A172 (cell line): Measurements from ENCODE around the gene SNRPB. TPM values are rescaled to one million over a fixed set of nuclear protein-coding genes. Genes with fewer than 3 reads are reported as not detected.

Source experiments
- DNase-seq: peaks from one replicate; pipeline ENCODE4 v3.0.0-alpha.2; 2015; ENCODE audit warnings: low spot score
- total RNA-seq: library from RNA; depleted of rRNA; stranded (reverse); fragments of >200 nt; shearing (Covaris generic); gene quantifications from 2 replicates; pipeline ENCODE4 v1.2.3, GENCODE V29; 2014

SNRPB gene
- total RNA-seq, 1 experiment from 2014 or later = 787 TPM

DNA sequence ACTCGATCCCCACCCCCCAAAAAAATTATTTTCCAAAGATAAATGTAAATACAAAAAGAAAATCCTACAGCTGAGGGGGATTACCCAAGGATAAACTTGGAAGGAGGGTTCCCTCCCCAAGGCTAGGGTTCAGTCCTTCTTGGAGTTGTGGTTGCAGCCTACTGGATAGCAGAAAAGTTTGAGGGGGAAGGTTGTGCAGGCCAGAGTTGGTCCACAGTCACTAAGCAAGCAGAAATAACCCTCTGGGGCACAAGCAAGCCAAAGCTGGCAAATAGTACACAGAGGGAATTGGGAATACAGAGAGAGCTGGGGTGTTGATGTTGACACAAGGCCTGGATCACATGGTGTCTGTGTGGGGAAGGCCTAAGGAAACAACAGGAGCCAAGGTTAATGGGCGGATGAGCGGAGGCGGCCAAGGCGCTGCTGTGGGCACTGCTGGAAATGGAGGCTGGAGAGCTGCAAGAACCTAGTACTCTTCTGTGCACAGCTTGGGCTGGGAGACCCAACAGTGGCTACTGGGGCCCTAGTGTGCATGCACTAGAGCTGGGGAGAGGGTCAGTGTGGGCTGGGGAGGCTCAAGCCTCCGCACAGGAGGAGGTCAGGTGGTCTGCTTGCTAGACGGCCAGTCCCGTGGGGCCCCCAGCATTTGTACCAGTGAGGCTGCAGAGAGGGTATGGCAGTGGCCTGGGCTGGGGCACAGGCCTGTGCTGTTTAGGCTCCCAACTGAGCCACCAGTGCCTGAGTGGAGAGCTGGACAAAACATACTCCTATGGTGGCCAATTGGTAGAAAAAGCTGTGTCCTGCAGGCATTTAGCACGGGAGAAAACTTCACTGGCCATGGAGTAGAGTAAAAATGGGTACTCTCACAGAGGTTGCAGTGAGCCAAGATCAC, 5.5 kb upstream of the SNRPB start:
- no peak for DNase-seq

- DNase-seq = peak; percentile 96
Observed at GRCh38 chr20:2473516-2473915, 2.9 kb upstream of the SNRPB start.

- DNase-seq = peak; percentile 56
Observed at GRCh38 chr20:2469991-2470422, 582 bp downstream of the SNRPB start.

- no peak for DNase-seq
Observed at GRCh38 chr20:2468581-2469407, 1.8 kb downstream of the SNRPB start.

GRCh38 chr20:2467412-2467811, 3.2 kb downstream of the SNRPB start:
- DNase-seq = no peak

GRCh38 chr20:2465100-2465499, 5.5 kb downstream of the SNRPB start:
- no peak for DNase-seq

- DNase-seq = no peak
Observed at GRCh38 chr20:2463616-2464365, 6.8 kb downstream of the SNRPB start.

GRCh38 chr20:2462484-2462883, 8.1 kb downstream of the SNRPB start:
- no peak for DNase-seq

GRCh38 chr20:2460752-2461424, 9.7 kb downstream of the SNRPB start:
- no peak for DNase-seq

- no peak for DNase-seq
Observed at GRCh38 chr20:2459981-2460751, 10.4 kb downstream of the SNRPB start.

- DNase-seq = no peak
Observed at GRCh38 chr20:2458919-2459499, 11.6 kb downstream of the SNRPB start.

GRCh38 chr20:2455771-2456497, 14.7 kb downstream of the SNRPB start:
- DNase-seq = no peak

GRCh38 chr20:2453792-2454191, 16.8 kb downstream of the SNRPB start:
- no peak for DNase-seq

GRCh38 chr20:2451939-2452732, 18.5 kb downstream of the SNRPB start:
- DNase-seq = peak; percentile 70

DNA sequence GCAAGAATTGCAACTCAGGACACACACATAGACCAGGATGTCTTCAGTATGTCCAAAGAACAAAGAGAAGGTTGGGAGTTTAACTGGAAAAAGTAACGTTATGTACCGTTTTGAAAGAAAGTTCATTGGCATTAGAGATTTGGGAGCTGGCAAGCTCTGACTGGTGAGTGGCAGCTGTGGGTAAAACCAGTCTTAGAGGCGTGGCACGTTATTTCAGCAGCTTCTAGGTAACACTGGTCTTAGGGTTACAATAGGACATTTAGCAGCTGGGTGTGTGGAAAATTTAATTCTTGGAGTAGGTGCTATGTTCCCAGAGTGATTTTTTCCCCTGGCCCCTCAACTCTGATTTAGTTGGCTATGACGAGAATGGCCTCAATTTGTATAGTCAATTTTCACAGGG, 19.2 kb downstream of the SNRPB start:
- DNase-seq = no peak

DNA sequence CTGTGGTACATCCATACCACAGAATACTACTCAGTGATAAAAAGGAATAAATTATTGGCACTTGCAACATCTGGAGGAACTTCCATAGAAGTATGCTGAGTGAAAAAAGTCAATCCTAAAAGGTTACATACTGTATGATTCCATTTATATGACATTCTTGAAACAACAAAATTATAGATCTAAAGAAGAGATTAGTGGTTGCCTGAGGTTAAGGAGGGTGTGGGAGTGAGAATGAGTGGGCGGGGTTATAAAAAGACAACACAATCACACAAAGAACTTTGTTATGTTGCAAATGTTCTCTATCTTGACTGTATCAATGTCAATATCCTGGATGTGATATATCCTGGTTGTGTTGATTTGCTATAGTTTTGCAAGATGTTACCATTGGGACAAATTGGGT, 21.2 kb downstream of the SNRPB start:
- no peak for DNase-seq

DNA sequence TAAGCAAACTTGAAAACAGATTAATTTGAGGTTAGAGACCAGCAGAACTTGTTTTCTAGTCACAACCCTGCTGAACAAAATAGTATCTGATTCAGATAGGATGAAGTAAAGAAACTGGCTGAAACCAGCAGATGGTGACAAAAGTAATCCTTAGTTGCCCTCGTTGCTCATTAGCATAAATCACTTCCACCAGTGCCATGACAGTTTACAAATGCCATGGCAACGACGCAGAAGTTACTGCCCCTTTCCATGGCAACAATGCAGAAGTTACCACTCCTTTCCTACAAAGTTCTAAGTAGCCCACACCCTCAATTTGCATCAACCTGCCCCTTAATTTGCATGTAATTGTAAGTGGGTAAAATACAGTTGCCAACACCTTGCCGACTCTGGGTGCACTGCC, 23.7 kb downstream of the SNRPB start:
- DNase-seq = peak; percentile 6

DNA sequence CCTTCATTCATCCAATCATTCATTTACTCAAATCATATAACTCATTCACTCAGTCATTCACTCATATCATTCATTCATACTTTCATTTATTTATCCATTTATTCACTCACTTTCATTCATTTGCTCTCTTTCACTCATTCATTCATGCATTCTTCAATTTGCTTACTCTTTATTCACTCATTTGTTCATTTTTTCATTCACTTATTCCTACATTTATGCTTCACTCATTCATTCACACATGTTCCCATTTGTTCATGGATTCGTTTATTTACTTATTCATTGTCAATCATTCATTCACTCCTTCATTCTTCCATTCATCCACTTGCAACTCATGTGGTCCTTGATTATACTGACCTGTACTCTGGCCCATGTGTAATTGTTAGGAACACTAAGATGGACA, 39.4 kb downstream of the SNRPB start:
- no peak for DNase-seq

DNA sequence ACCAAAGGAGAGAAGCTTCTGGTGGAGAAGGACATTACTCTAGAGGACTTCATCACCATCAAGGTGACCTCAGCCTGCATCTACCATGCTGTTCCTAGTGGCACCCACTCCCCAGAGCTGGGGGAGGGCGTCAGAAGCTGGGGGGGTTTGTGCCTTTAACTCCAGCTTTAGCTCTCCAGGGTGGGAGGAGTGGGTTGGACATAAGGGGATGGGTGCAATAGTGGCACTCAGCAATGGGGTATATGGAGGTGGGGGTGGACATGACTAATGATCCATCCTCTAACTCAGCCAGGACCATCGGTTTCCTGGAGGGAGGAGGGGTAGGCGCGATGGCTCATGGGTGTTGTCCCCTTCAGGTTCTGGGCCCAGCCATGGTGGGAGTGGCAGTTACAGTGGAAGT, 40.1 kb downstream of the SNRPB start:
- no peak for DNase-seq
